Liver (tissue), 3 donors: ENCODE measurements around the gene TCERG1L.

ENCODE experiments used
- CTCF ChIP-seq: fragments of 150-350 bp; IDR thresholded peaks from 2 replicates; pipeline ENCODE4 v1.5.1; 2017; ENCODE audit warnings: improper control_type of control experiment, low read depth, low read length; ENCODE audit not compliant: missing input control
- EGR1 ChIP-seq, 2 donors: IDR thresholded peaks; 2 replicates each; pipeline ENCODE4 v1.6.1; 2016 to 2018; ENCODE audit warnings: antibody characterized with exemption in 2 of 2, low read depth in 2 of 2
- FOXA1 ChIP-seq: IDR thresholded peaks from 2 replicates; pipeline ENCODE4 v1.6.1; 2016; ENCODE audit warnings: antibody characterized with exemption
- GABPA ChIP-seq, 2 donors: IDR thresholded peaks in 1 of 2; conservative IDR thresholded peaks in 1 of 2; 2 replicates each; pipeline ENCODE4 v1.6.1; 2016; ENCODE audit warnings: antibody characterized with exemption in 2 of 2, mild to moderate bottlenecking in 1 of 2, moderate library complexity in 1 of 2
- JUND ChIP-seq, 2 donors: IDR thresholded peaks; 2 replicates each; pipeline ENCODE4 v1.6.1; 2016; ENCODE audit warnings: antibody characterized with exemption in 2 of 2
- MAX ChIP-seq: IDR thresholded peaks from 2 replicates; pipeline ENCODE4 v1.6.1; 2016; ENCODE audit warnings: antibody characterized with exemption
- RAD21 ChIP-seq, 2 donors: IDR thresholded peaks; 2 replicates each; pipeline ENCODE4 v1.6.1; 2016; ENCODE audit warnings: antibody characterized with exemption in 2 of 2, mild to moderate bottlenecking in 2 of 2
- REST ChIP-seq: IDR thresholded peaks from 2 replicates; pipeline ENCODE4 v1.6.1; 2016; ENCODE audit warnings: antibody characterized with exemption, mild to moderate bottlenecking
- RXRA ChIP-seq, 2 donors: IDR thresholded peaks; 2 replicates each; pipeline ENCODE4 v1.6.1; 2017 to 2018; ENCODE audit warnings: antibody characterized with exemption in 2 of 2, mild to moderate bottlenecking in 1 of 2
- SP1 ChIP-seq: IDR thresholded peaks from 2 replicates; pipeline ENCODE4 v1.6.1; 2018; ENCODE audit warnings: antibody characterized with exemption, mild to moderate bottlenecking
- TAF1 ChIP-seq: conservative IDR thresholded peaks from 2 replicates; pipeline ENCODE4 v1.6.1; 2016; ENCODE audit warnings: antibody characterized with exemption, mild to moderate bottlenecking
- YY1 ChIP-seq: IDR thresholded peaks from 2 replicates; pipeline ENCODE4 v1.6.1; 2016; ENCODE audit warnings: antibody characterized with exemption, mild to moderate bottlenecking
- ZBTB33 ChIP-seq: IDR thresholded peaks from 2 replicates; pipeline ENCODE4 v1.6.1; 2016; ENCODE audit warnings: antibody characterized with exemption
- donor health status: healthy.
- donor health status: healthy.

- TF ChIP-seq MAX, result no peak
- TF ChIP-seq CTCF, result no peak
- TF ChIP-seq REST, result no peak
- TF ChIP-seq TAF1, result no peak
- no peak for TF ChIP-seq YY1
- no peak for TF ChIP-seq RAD21 (IDR thresholded peaks at IDR 0.05)
- no peak for TF ChIP-seq EGR1 (IDR thresholded peaks at IDR 0.05; ENCODE audit: low read depth in 2 of 2)
- TF ChIP-seq GABPA (IDR thresholded peaks at IDR 0.05 in 1 of 2, conservative IDR thresholded peaks at IDR 0.05 in 1 of 2), result no peak
- no peak for TF ChIP-seq JUND (IDR thresholded peaks at IDR 0.05)
- TF ChIP-seq ZBTB33, result no peak
- TF ChIP-seq RXRA (IDR thresholded peaks at IDR 0.05), result no peak
- TF ChIP-seq FOXA1, result no peak
- no peak for TF ChIP-seq SP1
Observed at GRCh38 chr10:131346456-131346855, 34.9 kb upstream of the TCERG1L start.
